Body of pancreas (tissue), 4 donors: ENCODE data around the gene IL36G.

Experiments used
- CTCF ChIP-seq, 7 experiments: fragments of 450-650 bp in 4 of 7; fragments of 200-600 bp in 3 of 7; sonication (generic) in 3 of 7; IDR thresholded peaks; one replicate each; pipeline ENCODE4 v1.5.1; 2016 to 2019; ENCODE audit warnings: antibody characterized with exemption in 7 of 7
- POLR2A ChIP-seq, 3 donors: fragments of 450-650 bp; IDR thresholded peaks; one replicate each; pipeline ENCODE4 v1.6.1; 2016; ENCODE audit warnings: antibody characterized with exemption in 3 of 3, mild to moderate bottlenecking in 2 of 3

- TF ChIP-seq POLR2A (IDR thresholded peaks at IDR 0.05) (no peak), CTCF (IDR thresholded peaks at IDR 0.05) (no peak)
Observed at GRCh38 chr2:112989611-112990010, 11.8 kb downstream of the IL36G start.
